G401 (cell line): Measurements from ENCODE around the gene NCAN. TPM values are rescaled to one million over a fixed set of nuclear protein-coding genes. Genes with fewer than 3 reads are reported as not detected.
"Not testable (repeated sequence)": the region's sequence is repeated elsewhere in the genome, so short reads cannot be mapped to it uniquely, and the experiment has no call there.

Experiments
- DNase-seq: peaks from one replicate; pipeline ENCODE4 v3.0.0-alpha.2; 2015; ENCODE audit warnings: low spot score
- in situ Hi-C: cut with HindIII; loops from 2 replicates; pipeline ENCODE4 v1.10.0; 2016; ENCODE audit warnings: low sequenced_read_pairs, mixed read lengths
- total RNA-seq: library from RNA; depleted of rRNA; stranded (reverse); fragments of >200 nt; shearing (Covaris generic); gene quantifications from 2 replicates; pipeline ENCODE4 v1.2.3, GENCODE V29; 2014; rRNA removed

NCAN gene
- 0.37 TPM in 1 of 2 replicates, not detected in the other for total RNA-seq

GRCh38 chr19:19211499-19212420 is at the start of gene NCAN:
Gene NCAN, plus strand, starts transcription at chr19:19211958. Its CDS starts 4,996 bp downstream, at chr19:19216954.
- in situ Hi-C loops, result no loop called here

DNA sequence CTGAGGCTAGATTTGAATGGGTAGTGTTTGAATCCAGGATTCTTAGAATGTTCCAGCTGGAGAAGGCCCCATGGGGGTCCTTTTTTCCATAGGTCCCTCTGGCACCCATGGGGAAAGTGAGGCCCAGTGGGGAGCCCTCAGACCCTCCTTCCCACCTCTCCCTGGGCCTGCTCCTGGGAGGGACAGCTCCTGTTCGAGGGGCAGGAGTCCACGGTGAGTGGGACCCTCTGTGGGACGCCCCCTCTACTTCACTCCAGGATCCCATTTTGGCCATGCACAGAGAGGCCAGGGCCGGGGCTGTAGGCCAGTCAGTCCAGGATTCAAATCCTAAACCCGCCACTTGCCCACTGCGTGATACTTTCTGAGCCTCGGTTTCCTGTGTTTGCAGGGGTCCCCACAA is 49.3 kb upstream of the NCAN start:
- in situ Hi-C loops, result no loop called here
- no peak for DNase-seq

More at GRCh38 chr19:19211499-19212420, at the start of gene NCAN:
- DNase-seq, result peak; percentile 40

- in situ Hi-C loops, result no loop called here
- no peak for DNase-seq
These were observed 46.4 kb upstream of the NCAN start for GRCh38 chr19:19165396-19165795.

- in situ Hi-C loops, result no loop called here
- no peak for DNase-seq
These were observed 44.1 kb upstream of the NCAN start for GRCh38 chr19:19167612-19168011.

DNA sequence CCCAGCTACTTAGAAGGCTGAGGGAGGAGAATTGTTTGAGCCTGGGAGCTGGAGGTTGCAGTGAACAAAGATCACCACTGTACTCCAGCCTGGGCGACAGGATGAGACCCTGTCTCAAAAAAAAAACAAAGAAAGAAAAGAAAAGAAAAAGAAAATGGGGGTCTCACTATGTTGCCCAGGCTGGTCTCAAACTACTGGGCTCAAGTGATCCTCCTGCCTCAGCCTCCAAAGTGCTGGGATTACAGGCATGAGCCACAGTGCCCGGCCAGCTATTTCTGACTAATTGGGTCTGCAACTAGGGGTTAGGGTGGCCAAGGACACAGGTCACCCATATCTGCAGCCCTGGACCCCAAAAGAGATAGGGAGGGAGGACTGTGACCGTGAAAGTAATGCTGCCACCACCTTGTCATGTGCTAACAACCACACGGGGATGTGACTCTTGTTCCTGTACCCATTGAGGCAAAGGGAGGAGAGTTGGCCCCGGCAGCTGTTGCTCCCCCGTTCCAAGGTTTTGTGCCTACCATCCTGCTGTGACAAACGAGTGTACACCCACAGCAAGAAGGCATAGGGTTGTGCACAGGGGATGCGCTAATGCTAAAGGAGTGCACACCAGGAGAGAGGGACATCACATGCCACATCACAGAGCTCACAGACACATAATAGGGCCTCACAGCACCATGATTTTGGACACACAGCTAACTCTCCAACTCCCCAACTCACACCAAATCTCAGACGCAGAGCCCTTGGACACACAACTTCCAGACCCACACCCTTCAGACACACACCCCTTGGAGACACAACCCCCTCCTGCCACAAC is 42.3 kb upstream of the NCAN start:
- in situ Hi-C loops, result no loop called here
- DNase-seq, result no peak

DNA sequence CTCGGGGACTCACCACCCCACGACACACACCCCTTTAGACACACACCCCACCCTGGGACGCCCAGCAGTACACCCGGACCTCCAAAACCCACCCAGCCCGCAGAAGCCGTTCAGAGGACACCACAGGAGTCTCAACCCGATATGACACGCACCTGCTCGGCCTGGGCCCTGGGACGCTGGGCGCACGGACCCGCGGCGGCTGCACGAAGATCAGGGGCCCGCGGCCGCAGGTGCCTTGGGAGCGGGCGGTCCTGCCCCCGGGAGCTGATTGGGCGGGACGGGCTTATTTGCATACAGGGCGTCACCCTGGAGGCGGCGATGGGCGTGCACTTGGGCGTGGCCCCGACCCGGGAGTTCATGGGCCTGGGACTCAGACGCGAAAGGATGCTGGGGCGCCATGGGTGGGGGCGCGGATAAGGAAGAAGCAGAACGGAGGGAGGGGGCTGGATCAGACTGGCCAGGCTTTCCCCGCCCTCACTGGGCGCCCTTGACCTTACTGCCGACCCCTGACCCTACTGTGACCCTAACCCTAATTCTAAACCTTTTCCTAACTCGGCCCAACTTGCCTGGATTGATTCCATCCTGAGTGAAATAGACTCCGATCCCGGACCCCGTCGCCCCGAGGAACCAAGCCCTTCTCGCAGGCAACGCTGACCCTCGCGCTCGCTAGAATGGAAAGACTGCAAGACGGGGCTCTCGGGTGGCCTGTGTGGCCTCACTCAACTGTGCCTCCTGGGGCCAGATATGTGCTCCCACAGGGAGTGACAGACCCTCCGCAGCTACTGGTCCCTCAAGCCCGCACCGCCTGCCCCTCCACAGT is 41.5 kb upstream of the NCAN start, which contains the start of gene MEF2B:
TSS of gene MEF2B (minus strand) at position 211 of the 820 bp plus-strand sequence. CDS start 19,528 bp downstream, outside the sequence.
- in situ Hi-C loops, result no loop called here
- DNase-seq, result peak; percentile 25

GRCh38 chr19:19170873-19171672 is 40.7 kb upstream of the NCAN start:
- in situ Hi-C loops, result no loop called here
- no peak for DNase-seq

DNA sequence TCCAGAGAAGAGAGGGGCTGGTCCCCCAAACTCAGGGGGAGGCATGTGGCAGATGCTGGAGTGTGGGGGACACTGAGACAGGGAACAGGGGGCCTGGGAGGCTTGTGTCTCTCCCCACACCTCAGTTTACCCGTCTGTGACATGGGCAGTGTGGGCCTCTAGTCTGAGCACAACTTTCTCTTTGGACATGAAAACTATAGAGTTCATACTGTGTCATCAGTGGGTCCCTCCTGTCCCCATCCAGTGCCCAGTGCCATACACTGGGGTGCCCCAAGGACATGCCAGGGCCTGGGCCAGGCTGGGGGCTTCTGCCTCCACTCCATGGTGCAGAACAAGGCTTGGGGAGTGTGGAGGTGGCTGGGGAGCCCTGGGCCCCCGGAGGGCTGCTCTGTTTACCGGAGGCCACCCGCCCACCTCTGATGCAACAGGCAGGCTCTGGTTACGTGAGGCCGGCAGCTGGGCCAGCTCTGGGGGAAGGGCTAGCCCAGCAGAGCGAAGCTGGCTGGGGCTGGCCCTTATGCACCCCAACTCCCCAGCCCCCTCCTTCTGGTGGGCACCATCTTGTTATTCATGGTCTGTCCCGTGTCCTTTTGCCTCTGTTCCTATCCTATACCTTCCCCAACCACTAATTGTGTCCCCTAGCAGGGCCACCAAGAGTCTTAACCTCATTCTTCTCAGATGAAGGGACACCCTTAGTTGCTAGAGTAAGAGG is 39.8 kb upstream of the NCAN start:
- DNase-seq, result no peak
- in situ Hi-C loops, result no loop called here

- DNase-seq, in situ Hi-C loops: not testable (repeated sequence)
These were observed 38.5 kb upstream of the NCAN start for GRCh38 chr19:19173243-19173642.

DNA sequence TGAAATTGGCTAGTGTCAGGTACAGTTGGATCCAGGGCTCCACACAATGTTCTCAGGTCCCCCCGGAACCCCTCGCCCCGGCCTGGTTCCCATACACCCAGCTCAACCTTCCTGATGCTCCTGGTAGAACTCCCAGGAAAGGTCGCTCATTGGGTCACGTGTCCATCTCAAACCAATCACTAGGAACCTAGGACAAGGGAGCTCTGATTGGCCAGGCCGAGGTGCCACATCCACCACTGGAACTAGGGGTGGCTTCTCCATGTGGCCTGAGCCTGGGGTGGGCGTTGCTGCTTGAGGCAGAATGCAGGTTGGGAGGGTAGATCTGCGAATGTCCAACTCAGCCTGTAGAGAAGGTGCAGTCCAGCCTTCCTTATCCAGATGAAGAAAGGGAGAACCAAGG is 34.8 kb upstream of the NCAN start:
- DNase-seq, result no peak

DNA sequence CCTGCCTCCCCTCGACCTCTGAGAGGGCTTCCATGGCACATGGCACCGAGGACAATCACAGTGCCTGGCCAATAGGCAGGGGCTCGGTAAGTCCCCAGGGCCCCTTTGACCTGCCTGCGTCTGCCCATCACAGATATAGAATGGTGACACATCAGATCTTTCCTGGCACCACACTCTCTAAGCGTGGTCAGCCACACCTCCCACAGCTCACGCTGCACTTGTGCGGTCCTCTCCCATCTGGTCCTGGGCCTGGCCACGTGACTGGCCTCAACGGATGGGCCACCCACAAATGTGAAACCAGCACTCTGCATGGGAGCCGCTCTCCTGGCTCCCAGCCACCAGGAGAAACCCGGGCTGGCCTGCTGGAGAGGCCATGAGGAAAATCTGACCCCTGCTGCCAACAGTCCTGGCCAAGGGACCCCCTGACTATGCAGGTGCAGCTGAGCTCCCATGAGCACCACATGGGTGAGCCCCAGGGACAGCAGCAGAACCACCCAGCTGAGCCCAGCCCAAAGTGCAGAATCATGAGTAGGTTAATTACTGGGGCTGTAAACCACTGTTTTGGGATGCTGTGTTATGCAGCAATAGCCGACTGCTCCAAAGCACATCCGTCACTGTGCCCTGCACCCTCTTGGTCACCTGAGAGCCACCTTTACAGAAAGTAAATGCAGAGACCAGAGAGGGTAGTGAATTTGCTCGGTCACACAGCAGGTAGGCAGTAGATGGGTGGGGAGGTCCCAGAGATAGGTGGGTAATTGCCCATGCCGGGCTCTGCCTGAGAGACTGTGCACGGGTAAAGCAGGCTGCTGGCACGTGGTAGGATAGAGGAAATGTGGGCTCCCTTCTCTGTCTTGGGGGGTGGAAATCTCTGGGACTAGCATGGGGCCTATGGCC is 32.0 kb upstream of the NCAN start:
- in situ Hi-C loops, result no loop called here
- DNase-seq, result no peak

More for the DNA sequence above, 34.8 kb upstream of the NCAN start:
- in situ Hi-C loops, result no loop called here

GRCh38 chr19:19181488-19181998 is 30.2 kb upstream of the NCAN start:
- in situ Hi-C loops, result no loop called here

DNA sequence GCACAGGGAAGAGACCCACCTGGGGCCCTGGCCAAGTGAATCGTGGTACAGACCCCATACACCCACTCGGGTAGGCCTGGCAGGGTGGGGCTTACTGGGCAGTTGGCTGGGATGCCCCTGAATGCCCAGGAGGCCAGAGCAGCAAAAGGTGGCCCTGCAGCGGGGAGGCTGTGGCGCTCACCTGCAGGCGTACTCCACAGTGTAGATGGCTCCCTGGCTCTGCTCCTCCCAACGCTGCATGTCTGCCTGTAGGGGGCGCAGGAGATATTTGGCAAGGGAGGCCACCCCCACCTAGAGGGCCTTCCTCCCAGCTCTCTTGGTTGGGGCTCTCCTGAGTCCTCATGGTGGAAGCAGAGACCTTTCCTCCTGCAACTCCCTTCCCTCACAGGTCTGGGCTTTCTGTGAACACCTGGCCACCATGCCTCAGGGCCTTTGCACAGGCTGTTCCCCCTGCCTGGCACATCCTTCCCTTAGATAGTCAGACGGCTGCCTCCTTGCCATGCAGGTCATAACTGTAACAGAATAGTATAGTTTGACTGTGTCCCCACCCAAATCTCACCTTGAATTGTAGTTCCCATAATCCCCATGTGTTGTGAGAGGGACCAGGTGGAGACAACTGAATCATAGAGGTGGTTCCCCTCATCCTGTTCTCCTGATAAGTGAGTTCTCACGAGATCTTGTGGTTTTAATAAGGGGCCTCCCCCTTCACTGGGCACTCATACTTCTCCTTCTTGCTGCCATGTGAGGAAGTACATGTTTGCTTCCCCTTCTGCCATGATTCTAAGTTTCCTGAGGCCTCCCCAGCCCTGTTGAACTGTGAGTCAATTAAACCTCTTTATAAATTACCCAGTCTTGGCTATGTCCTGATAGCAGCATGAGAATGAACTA is 25.7 kb upstream of the NCAN start:
- peak; percentile 19 for DNase-seq

More at GRCh38 chr19:19181488-19181998, 30.2 kb upstream of the NCAN start:
- no peak for DNase-seq

GRCh38 chr19:19186742-19187141 is 25.0 kb upstream of the NCAN start:
- DNase-seq, result no peak
- in situ Hi-C loops, result no loop called here

More for the DNA sequence above, 25.7 kb upstream of the NCAN start:
- in situ Hi-C loops, result no loop called here

- DNase-seq, result no peak
- in situ Hi-C loops, result loop anchor here (10.0 kb wide), 1 partner anchor 63 kb away; no protein-coding TSS in a partner anchor
These were observed 20.0 kb upstream of the NCAN start for GRCh38 chr19:19191768-19192077.
